VCaP (cell line): ENCODE results near the gene FCHSD2.

Experiments used
- H3K27ac ChIP-seq: fragments of 450-650 bp; 2 replicates; pipeline ENCODE4 v1.5.1; 2017
- CTCF ChIP-seq: fragments of 450-650 bp; conservative IDR thresholded peaks from 2 replicates; pipeline ENCODE4 v1.5.1; 2017; ENCODE audit warnings: mild to moderate bottlenecking, moderate library complexity

The FCHSD2 gene

GRCh38 chr11:72890881-72891280 is 251.2 kb downstream of the FCHSD2 start:
- TF ChIP-seq CTCF: no peak
- H3K27ac ChIP-seq: no peak overlapping the region

GRCh38 chr11:72886619-72887018 is 255.5 kb downstream of the FCHSD2 start:
- no peak for TF ChIP-seq CTCF
- H3K27ac ChIP-seq: no peak overlapping the region

- TF ChIP-seq CTCF: no peak
- H3K27ac ChIP-seq: no peak overlapping the region
Observed at GRCh38 chr11:72885749-72886609, 256.1 kb downstream of the FCHSD2 start.

GRCh38 chr11:72876147-72876546 is 266.0 kb downstream of the FCHSD2 start:
- no peak overlapping the region for H3K27ac ChIP-seq
- TF ChIP-seq CTCF: no peak

- no peak for TF ChIP-seq CTCF
- H3K27ac ChIP-seq: no peak overlapping the region
Observed at GRCh38 chr11:72875736-72876135, 266.4 kb downstream of the FCHSD2 start.

- H3K27ac ChIP-seq: no peak overlapping the region
- TF ChIP-seq CTCF: no peak
Observed at GRCh38 chr11:72872012-72872411, 270.1 kb downstream of the FCHSD2 start.

GRCh38 chr11:72871119-72871518 is 271.0 kb downstream of the FCHSD2 start:
- TF ChIP-seq CTCF: no peak
- no peak overlapping the region for H3K27ac ChIP-seq
